Left lung (tissue), 10 donors: Measurements from ENCODE around the gene DAAM1. TPM values are rescaled to one million over a fixed set of nuclear protein-coding genes. Genes with fewer than 3 reads are reported as not detected.

Experiments
- ATAC-seq: fragments of 200-7000 bp; cut with Tn5 transposase; one replicate; pipeline ENCODE4 v1.9.1; 2020; ENCODE audit warnings: moderate library complexity
- DNase-seq, 4 donors: peaks; one replicate each; pipeline ENCODE4 v3.0.0-alpha.2; 2013 to 2020
- H3K27ac ChIP-seq, 2 donors: fragments of 200-600 bp; sonication (generic) in 1 of 2; one replicate each; pipeline versions ENCODE4 v1.5.0 to v1.8.0; 2020 to 2021
- H3K27me3 ChIP-seq, 2 donors: fragments of 200-600 bp; sonication (generic) in 1 of 2; one replicate each; pipeline versions ENCODE4 v1.5.0 to v1.8.0; 2020 to 2021
- H3K36me3 ChIP-seq, 2 donors: fragments of 200-600 bp; sonication (generic) in 1 of 2; one replicate each; pipeline versions ENCODE4 v1.5.0 to v1.8.0; 2020 to 2021
- H3K4me1 ChIP-seq, 2 donors: fragments of 200-600 bp; one replicate each; pipeline ENCODE4 v1.8.0; 2021
- H3K4me3 ChIP-seq, 2 donors: fragments of 200-600 bp; sonication (generic) in 1 of 2; one replicate each; pipeline versions ENCODE4 v1.5.0 to v1.8.0; 2020 to 2021; ENCODE audit warnings: mild to moderate bottlenecking in 1 of 2
- H3K9me3 ChIP-seq, 2 donors: fragments of 200-600 bp; sonication (generic) in 1 of 2; one replicate each; pipeline versions ENCODE4 v1.5.0 to v1.8.0; 2020 to 2021
- CTCF ChIP-seq, 2 donors: fragments of 200-600 bp; sonication (generic) in 1 of 2; IDR thresholded peaks; one replicate each; pipeline versions ENCODE4 v1.5.0 to v1.8.0; 2021; ENCODE audit warnings: antibody characterized with exemption in 2 of 2
- intact Hi-C, 2 donors: fragments of 100-400 bp; cut with DNase I; formaldehyde crosslinking; loops; one replicate each; pipeline versions ENCODE4 v1.11.2 to v1.14.2; 2022
- polyA plus RNA-seq, 6 donors: library from polyadenylated mRNA; unstranded; fragments of 120-200 nt; gene quantifications; one replicate each; pipeline ENCODE4 v1.2.1, GENCODE V29; 2013; ENCODE audit not compliant: insufficient read length in 6 of 6
- total RNA-seq, 2 donors: library from RNA; stranded (reverse); fragmentation: NEBNext Ultra II Directional; extraction: Animal tissue kit (Norgen Biotek cat#: 25700); gene quantifications; one replicate each; pipeline ENCODE4 v1.2.1, GENCODE V29; 2021
- donor health status: DM: no; HTN: yes; CAD: no.
- donor health status: DM: no; HTN: no; CAD: no.

DAAM1 gene
- total and polyA plus RNA-seq, 8 donors, result 47.5 to 68.4 (median 51.0) TPM

DNA sequence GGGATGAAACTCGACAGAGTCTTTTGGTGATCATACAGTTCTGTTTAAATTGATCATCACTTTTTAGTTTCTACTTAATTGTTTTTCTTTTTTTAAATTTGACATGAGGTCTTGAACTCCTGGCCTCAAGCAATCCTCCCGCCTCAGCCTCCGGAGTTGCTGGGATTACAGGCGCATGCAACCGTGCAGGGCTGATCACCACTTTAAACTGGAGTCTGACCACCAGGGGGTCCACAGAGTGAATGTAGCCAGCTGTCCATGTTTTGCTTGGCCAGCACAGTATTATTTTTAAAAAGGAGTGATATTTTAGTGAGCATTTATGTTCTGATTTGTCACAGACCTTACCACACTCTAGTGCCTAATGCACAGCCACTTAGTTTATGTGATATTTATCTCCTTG, 10.7 kb downstream of the DAAM1 start:
- H3K36me3 ChIP-seq, result no peaks in the 10 kb centered on the region
- H3K4me3 ChIP-seq, result no peak overlapping the region
- H3K27me3 ChIP-seq, result no peaks in the 10 kb centered on the region
- no peak for TF ChIP-seq CTCF (IDR thresholded peaks at IDR 0.05)
- H3K27ac ChIP-seq, result no peak overlapping the region
- DNase-seq, result no peak
- H3K4me1 ChIP-seq, result peaks cover 8 to 11% of the 10 kb centered on the region in 2 donors
- intact Hi-C loops, result loop anchor here in 1 of 2 donors (10.0 kb wide), 1 partner anchor 56 kb away; no protein-coding TSS in a partner anchor
- no peaks in the 10 kb centered on the region for H3K9me3 ChIP-seq
- no peak for ATAC-seq

DNA sequence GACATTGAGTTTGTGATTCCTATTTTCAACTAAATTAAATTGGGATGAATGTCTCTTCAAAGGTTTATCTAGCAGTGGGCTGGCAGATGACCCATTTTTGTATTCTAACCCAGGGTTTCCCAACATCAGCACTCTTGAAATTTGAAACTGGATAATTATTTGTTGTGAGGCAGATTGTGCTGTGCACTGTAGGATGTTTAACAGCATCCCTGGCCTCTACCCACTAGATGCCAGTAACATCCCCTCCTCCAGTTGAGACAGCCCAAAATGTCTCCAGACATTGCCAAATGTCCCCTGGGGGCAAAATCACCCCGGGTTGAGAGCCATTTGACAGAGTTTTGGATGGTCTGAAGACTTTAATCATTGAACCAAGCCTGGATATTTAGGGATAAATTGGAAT, 11.1 kb downstream of the DAAM1 start:
- no peak for ATAC-seq
- intact Hi-C loops, result loop anchor here in 1 of 2 donors (10.0 kb wide), 1 partner anchor 55 kb away; no protein-coding TSS in a partner anchor
- H3K27ac ChIP-seq, result no peak overlapping the region

GRCh38 chr14:59200195-59200594, 11.7 kb downstream of the DAAM1 start:
- no peak overlapping the region for H3K4me3 ChIP-seq
- peaks cover 5 to 8% of the 10 kb centered on the region in 2 donors for H3K4me1 ChIP-seq
- no peaks in the 10 kb centered on the region for H3K27me3 ChIP-seq
- TF ChIP-seq CTCF (IDR thresholded peaks at IDR 0.05), result no peak
- no peak overlapping the region for H3K27ac ChIP-seq
- intact Hi-C loops, result no loop called here
- no peak for DNase-seq
- H3K9me3 ChIP-seq, result no peaks in the 10 kb centered on the region
- no peak for ATAC-seq
- H3K36me3 ChIP-seq, result no peaks in the 10 kb centered on the region

More for the DNA sequence above, 11.1 kb downstream of the DAAM1 start:
- Histone ChIP-seq H3K36me3 (no peaks in the 10 kb centered on the region), H3K4me1 (peaks cover 7 to 8% of the 10 kb centered on the region in 2 donors), H3K4me3 (no peak overlapping the region), H3K27me3 (no peaks in the 10 kb centered on the region), H3K9me3 (no peaks in the 10 kb centered on the region)
- no peak for DNase-seq
- no peak for TF ChIP-seq CTCF (IDR thresholded peaks at IDR 0.05)

DNA sequence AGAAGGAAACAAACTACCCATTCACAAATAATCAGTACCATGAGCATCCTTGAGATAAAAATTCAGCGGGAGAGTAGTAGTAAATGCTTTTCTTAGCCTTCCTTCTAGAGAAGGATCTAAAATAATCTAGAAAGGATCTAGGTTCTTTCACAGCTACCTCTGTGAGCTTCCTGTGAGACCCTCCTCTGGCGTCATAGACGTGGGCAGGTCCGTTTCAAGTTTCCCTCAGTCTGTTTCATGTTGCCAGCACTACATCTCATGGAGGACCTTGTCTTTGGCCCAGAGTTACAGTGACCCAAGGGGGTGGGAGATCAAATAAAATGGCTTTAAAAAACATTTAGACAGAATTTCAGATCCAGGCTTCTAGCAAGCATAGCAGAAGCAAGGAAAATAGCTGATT, 13.6 kb downstream of the DAAM1 start:
- ATAC-seq (no peak), DNase-seq (no peak)
- H3K4me3 ChIP-seq, result no peak overlapping the region
- H3K36me3 ChIP-seq, result no peaks in the 10 kb centered on the region
- no peaks in the 10 kb centered on the region for H3K9me3 ChIP-seq
- intact Hi-C loops, result no loop called here
- no peaks in the 10 kb centered on the region for H3K27me3 ChIP-seq
- no peak for TF ChIP-seq CTCF (IDR thresholded peaks at IDR 0.05)
- peaks cover 5 to 8% of the 10 kb centered on the region in 2 donors for H3K4me1 ChIP-seq
- H3K27ac ChIP-seq, result no peak overlapping the region

GRCh38 chr14:59204305-59204704, 15.8 kb downstream of the DAAM1 start:
- Histone ChIP-seq H3K4me3 (no peak overlapping the region), H3K27ac (no peak overlapping the region), H3K9me3 (no peaks in the 10 kb centered on the region), H3K4me1 (peaks cover 0 to 8% of the 10 kb centered on the region in 2 donors), H3K27me3 (no peaks in the 10 kb centered on the region), H3K36me3 (no peaks in the 10 kb centered on the region)
- TF ChIP-seq CTCF (IDR thresholded peaks at IDR 0.05), result no peak
- intact Hi-C loops, result no loop called here
- DNase-seq (no peak), ATAC-seq (no peak)
